KMS-11 (cell line): ENCODE data around the gene TMED7.

Source experiments
- H2AFZ ChIP-seq: fragments of 200-600 bp; sonication (generic); 2 replicates; pipeline ENCODE4 v1.6.1; 2016; ENCODE audit warnings: antibody characterized with exemption, mixed run types, low read depth
- H3K27ac ChIP-seq: fragments of 200-600 bp; sonication (generic); 2 replicates; pipeline ENCODE4 v1.6.1; 2016; ENCODE audit warnings: mild to moderate bottlenecking, mixed run types
- H3K27me3 ChIP-seq: fragments of 200-600 bp; sonication (generic); 2 replicates; pipeline ENCODE4 v1.6.1; 2017; ENCODE audit warnings: mild to moderate bottlenecking, low read depth, mixed run types, moderate library complexity; ENCODE audit not compliant: insufficient read depth
- H3K36me3 ChIP-seq: fragments of 200-600 bp; sonication (generic); 2 replicates; pipeline ENCODE4 v1.6.1; 2017; ENCODE audit warnings: mild to moderate bottlenecking, mixed run types; ENCODE audit not compliant: insufficient read depth
- H3K4me1 ChIP-seq: fragments of 200-600 bp; sonication (generic); 2 replicates; pipeline ENCODE4 v1.6.1; 2016; ENCODE audit warnings: mild to moderate bottlenecking, low read depth, mixed run types; ENCODE audit not compliant: poor library complexity, severe bottlenecking
- H3K4me2 ChIP-seq: fragments of 200-600 bp; sonication (generic); 2 replicates; pipeline ENCODE4 v1.7.0; 2016; ENCODE audit warnings: mild to moderate bottlenecking, mixed run types
- H3K4me3 ChIP-seq: fragments of 200-600 bp; sonication (generic); IDR thresholded peaks from 2 replicates; pipeline ENCODE4 v1.6.1; 2017; ENCODE audit warnings: low read depth, low read length, mixed read lengths; ENCODE audit not compliant: insufficient read depth
- H3K79me2 ChIP-seq: fragments of 200-600 bp; sonication (generic); 2 replicates; pipeline ENCODE4 v1.6.1; 2016; ENCODE audit warnings: low read depth, mixed run types; ENCODE audit not compliant: insufficient read depth
- H3K9ac ChIP-seq: fragments of 200-600 bp; sonication (generic); 2 replicates; pipeline ENCODE4 v1.6.1; 2016; ENCODE audit warnings: mild to moderate bottlenecking, mixed run types
- H4K20me1 ChIP-seq: fragments of 200-600 bp; sonication (generic); 2 replicates; pipeline ENCODE4 v1.6.1; 2016; ENCODE audit warnings: mild to moderate bottlenecking, mixed run types; ENCODE audit not compliant: insufficient read depth
- TF ChIP-seq, protein P1 (sequence below): fragments of 200-600 bp; sonication (generic); conservative IDR thresholded peaks from 2 replicates; pipeline ENCODE4 v1.6.1; 2017; ENCODE audit warnings: low read depth, mild to moderate bottlenecking, antibody characterized with exemption, low read length, moderate library complexity, mixed read lengths

Gene TMED7

DNA sequence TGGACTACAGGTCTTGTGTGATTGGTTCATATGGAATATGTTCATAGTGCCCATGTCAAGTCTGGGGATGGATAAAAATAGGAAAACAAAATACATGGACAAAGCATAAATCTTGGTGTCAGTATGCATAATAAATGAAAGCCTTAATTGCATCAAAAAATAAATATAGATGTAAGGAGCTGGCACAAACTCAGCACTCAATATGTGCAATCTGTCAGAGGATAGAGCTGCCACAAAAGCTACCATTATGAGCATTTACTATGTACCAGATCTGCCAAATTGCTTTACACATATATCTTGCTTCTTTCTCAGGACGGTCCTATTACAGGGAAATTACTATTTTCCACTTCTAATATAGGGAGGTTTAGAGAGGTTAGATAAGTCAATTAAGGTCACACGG lies 18.2 kb upstream of the TMED7 start:
- no peaks in the 10 kb centered on the region for H4K20me1 ChIP-seq
- no peaks in the 10 kb centered on the region for H3K27me3 ChIP-seq
- H3K27ac ChIP-seq = no peak overlapping the region
- no peak overlapping the region for H3K4me2 ChIP-seq
- no peak overlapping the region for H3K4me3 ChIP-seq
- no peak overlapping the region for H2AFZ ChIP-seq
- TF ChIP-seq, protein P1, sequence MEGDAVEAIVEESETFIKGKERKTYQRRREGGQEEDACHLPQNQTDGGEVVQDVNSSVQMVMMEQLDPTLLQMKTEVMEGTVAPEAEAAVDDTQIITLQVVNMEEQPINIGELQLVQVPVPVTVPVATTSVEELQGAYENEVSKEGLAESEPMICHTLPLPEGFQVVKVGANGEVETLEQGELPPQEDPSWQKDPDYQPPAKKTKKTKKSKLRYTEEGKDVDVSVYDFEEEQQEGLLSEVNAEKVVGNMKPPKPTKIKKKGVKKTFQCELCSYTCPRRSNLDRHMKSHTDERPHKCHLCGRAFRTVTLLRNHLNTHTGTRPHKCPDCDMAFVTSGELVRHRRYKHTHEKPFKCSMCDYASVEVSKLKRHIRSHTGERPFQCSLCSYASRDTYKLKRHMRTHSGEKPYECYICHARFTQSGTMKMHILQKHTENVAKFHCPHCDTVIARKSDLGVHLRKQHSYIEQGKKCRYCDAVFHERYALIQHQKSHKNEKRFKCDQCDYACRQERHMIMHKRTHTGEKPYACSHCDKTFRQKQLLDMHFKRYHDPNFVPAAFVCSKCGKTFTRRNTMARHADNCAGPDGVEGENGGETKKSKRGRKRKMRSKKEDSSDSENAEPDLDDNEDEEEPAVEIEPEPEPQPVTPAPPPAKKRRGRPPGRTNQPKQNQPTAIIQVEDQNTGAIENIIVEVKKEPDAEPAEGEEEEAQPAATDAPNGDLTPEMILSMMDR = no peak
- no peaks in the 10 kb centered on the region for H3K36me3 ChIP-seq
- H3K9ac ChIP-seq = no peak overlapping the region
- no peaks in the 10 kb centered on the region for H3K79me2 ChIP-seq
- H3K4me1 ChIP-seq = no peaks in the 10 kb centered on the region

GRCh38 chr5:115641948-115642347 lies 16.1 kb upstream of the TMED7 start:
- Histone ChIP-seq H3K27me3 (peaks cover 4% of the 10 kb centered on the region; the same call in 1 of the 2 replicates), H3K27ac (no peak overlapping the region), H2AFZ (no peak overlapping the region), H3K9ac (no peak overlapping the region), H3K4me3 (no peak overlapping the region), H3K36me3 (no peaks in the 10 kb centered on the region), H4K20me1 (no peaks in the 10 kb centered on the region), H3K4me1 (peaks cover 10% of the 10 kb centered on the region), H3K4me2 (no peak overlapping the region), H3K79me2 (no peaks in the 10 kb centered on the region)
- TF ChIP-seq, protein P1 = no peak

DNA sequence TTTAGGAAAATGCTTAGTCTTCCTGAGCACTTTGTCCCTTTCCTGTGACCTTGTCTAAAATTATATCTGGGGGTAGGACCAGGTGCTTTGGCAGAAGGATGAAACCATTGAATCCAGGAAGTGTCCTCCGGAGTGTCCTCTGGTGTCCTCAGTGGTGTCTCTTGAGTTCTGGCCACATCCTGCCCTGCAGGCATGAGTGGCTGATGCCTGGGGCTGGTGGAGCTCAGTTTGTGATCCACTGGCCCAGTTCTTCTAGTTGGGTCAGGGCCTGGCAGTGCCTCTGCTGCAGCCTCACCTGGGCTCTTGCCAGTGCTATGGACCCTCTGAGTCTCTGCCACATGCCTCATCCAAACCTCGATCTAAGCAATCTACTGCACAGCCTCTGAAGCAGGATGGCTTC lies 14.4 kb upstream of the TMED7 start:
- H3K9ac ChIP-seq = no peak overlapping the region
- no peak overlapping the region for H3K4me3 ChIP-seq
- no peaks in the 10 kb centered on the region for H4K20me1 ChIP-seq
- H3K27me3 ChIP-seq = peaks cover 19% of the 10 kb centered on the region; the same call in 1 of the 2 replicates
- TF ChIP-seq, protein P1 = no peak
- peaks cover 10% of the 10 kb centered on the region for H3K4me1 ChIP-seq
- H3K4me2 ChIP-seq = no peak overlapping the region
- H3K27ac ChIP-seq = no peak overlapping the region
- no peaks in the 10 kb centered on the region for H3K79me2 ChIP-seq
- no peak overlapping the region for H2AFZ ChIP-seq
- no peaks in the 10 kb centered on the region for H3K36me3 ChIP-seq

DNA sequence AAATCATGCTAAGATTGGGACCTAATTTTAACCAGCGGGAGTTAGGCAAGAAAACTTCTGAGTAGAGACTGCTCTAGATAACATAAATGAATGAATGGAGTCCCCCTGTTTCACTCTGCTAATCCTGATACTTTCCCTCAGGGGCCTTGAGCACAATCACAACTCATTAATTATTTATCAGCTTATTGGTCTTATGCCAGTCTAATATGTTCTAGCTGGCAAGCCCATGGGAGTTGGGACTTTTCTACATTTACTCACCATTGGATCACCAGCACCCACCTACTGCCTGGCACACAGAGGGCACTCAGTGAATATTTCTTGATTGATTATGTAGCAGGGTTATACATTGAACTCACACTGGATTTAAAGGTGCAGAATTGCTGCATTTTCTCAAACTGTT lies 13.5 kb upstream of the TMED7 start:
- no peak overlapping the region for H2AFZ ChIP-seq
- no peaks in the 10 kb centered on the region for H4K20me1 ChIP-seq
- H3K4me3 ChIP-seq = no peak overlapping the region
- TF ChIP-seq, protein P1 = no peak
- no peak overlapping the region for H3K9ac ChIP-seq
- H3K27ac ChIP-seq = no peak overlapping the region
- H3K4me2 ChIP-seq = no peak overlapping the region
- H3K4me1 ChIP-seq = peaks cover 14% of the 10 kb centered on the region
- no peaks in the 10 kb centered on the region for H3K79me2 ChIP-seq
- H3K27me3 ChIP-seq = peaks cover 20% of the 10 kb centered on the region; the same call in 1 of the 2 replicates
- H3K36me3 ChIP-seq = no peaks in the 10 kb centered on the region
